ENCODE data around the gene RAB8A. TPM values are rescaled to one million over a fixed set of nuclear protein-coding genes. Genes with fewer than 3 reads are reported as not detected.
"Not testable (repeated sequence)": the region's sequence is repeated elsewhere in the genome, so short reads cannot be mapped to it uniquely, and the experiment has no call there.

The RAB8A gene
- total RNA-seq, 8 experiments from 2014 or later: 14.2 to 54.5 (median 42.3) TPM

DNA sequence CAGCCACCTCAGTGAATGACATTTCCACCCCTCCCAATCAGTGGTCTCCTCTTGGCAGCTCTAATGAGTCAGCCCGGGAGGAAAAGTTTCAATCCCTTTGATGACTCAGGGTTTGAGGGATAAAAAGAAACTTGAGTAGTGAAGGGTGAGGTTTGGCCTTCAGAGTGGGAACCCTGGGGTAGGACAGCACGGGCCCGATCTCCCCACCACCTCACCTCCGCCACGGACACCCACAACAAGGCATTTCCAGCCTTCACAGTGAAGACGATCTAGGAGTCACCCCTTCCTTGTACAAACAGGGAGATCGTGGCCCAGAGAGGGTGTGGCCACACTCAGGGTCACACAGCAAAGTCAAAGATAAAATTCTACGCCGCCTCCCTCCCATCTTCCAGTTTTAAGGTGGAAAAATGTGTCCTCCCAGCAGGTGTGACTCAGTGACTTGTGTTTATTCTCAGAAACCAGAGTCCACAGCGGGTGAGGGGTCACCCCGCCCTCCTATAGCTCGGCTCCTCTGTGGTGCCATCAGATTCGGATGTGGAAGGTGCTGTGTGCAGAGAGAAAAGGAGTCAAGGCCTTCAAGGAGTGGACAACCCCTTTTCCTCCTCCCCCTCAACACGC, 49.4 kb downstream of the RAB8A start:
- peak in 2 of 8 experiments; percentile 76 to 77 for ATAC-seq (replicated peaks in 6 of 8)
- in situ Hi-C loops (cut with MboI; ENCODE audit: low pct_unique_long_range_greater_than_20kb in 2 of 9, low sequenced_read_pairs in 9 of 9, unreplicated experiment in 9 of 9): loop anchor here in 1 of 9 experiments (25.0 kb wide), 1 partner anchor 524 kb away; the partner anchor contains the start of gene CYP4F3
- Histone ChIP-seq H3K4me3 (no peak overlapping the region), H3K27ac (no peak overlapping the region), H3K4me1 (replicated peaks in 1 of 2) (no peaks in the 10 kb centered on the region)
- WGBS, 10 experiments: 19 to 80% (median 43%) methylated on average over 1 to 12 of the region's 14 CpGs; no CpG with 5 or more reads in 3 of the 10 experiments

- Histone ChIP-seq H3K27ac (no peak overlapping the region), H3K4me3 (no peak overlapping the region), H3K4me1 (replicated peaks in 1 of 2) (no peaks in the 10 kb centered on the region)
- ATAC-seq (replicated peaks in 6 of 8): peak in 2 of 8 experiments; percentile 71 to 77
- 13 to 93% (median 36%) methylated on average over 1 to 3 of the region's 3 CpGs; no CpG with 5 or more reads in 2 of the 10 experiments for WGBS, 10 experiments
- in situ Hi-C loops (cut with MboI; ENCODE audit: low pct_unique_long_range_greater_than_20kb in 2 of 9, low sequenced_read_pairs in 9 of 9, unreplicated experiment in 9 of 9): loop anchor here in 1 of 9 experiments (25.0 kb wide), 1 partner anchor 525 kb away; the partner anchor contains the start of gene CYP4F3
Measured at GRCh38 chr19:16161840-16162239, 50.2 kb downstream of the RAB8A start.

GRCh38 chr19:16164222-16164890, 52.7 kb downstream of the RAB8A start:
- H3K27ac ChIP-seq: no peak overlapping the region
- in situ Hi-C loops (cut with MboI; ENCODE audit: low pct_unique_long_range_greater_than_20kb in 2 of 9, low sequenced_read_pairs in 9 of 9, unreplicated experiment in 9 of 9): loop anchor here in 1 of 9 experiments (25.0 kb wide), 1 partner anchor 527 kb away; the partner anchor contains the start of gene CYP4F3
- 40 to 92% (median 72%) methylated on average over 1 to 7 of the region's 13 CpGs; no CpG with 5 or more reads in 4 of the 10 experiments for WGBS, 10 experiments
- H3K4me1 ChIP-seq (replicated peaks in 1 of 2): no peaks in the 10 kb centered on the region
- ATAC-seq (replicated peaks in 6 of 8): no peak
- no peak overlapping the region for H3K4me3 ChIP-seq

DNA sequence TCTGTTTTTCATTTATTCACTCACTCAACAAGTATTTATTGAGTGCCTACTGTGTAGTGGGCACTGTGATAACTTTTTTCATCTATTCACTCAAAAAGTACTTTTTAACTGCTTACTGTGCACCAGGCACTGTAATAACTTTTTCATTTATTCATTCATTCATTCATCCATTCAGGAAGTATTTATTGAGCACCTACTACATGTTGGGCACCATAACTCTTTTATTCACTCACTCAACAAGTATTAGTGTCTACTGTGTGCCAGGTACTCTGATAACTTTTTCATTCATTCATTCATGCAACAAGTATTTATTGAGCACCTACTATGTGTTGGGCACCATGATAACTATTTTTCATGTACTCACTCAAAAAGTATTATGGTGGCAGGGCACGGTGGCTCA, 54.7 kb downstream of the RAB8A start:
- H3K4me1 ChIP-seq (replicated peaks in 1 of 2): no peaks in the 10 kb centered on the region
- no peak for ATAC-seq (replicated peaks in 6 of 8)
- 57 to 73% methylated on average over 1 of the region's 1 CpG; no CpG with 5 or more reads in 8 of the 10 experiments for WGBS, 10 experiments
- H3K27ac ChIP-seq: no peak overlapping the region
- no peak overlapping the region for H3K4me3 ChIP-seq
- in situ Hi-C loops (cut with MboI; ENCODE audit: low pct_unique_long_range_greater_than_20kb in 2 of 9, low sequenced_read_pairs in 9 of 9, unreplicated experiment in 9 of 9): loop anchor here in 1 of 9 experiments (25.0 kb wide), 1 partner anchor 529 kb away; the partner anchor contains the start of gene CYP4F3

GRCh38 chr19:16167055-16167454, 55.4 kb downstream of the RAB8A start:
- H3K4me1 ChIP-seq (replicated peaks in 1 of 2): no peaks in the 10 kb centered on the region
- in situ Hi-C loops (cut with MboI; ENCODE audit: low pct_unique_long_range_greater_than_20kb in 2 of 9, low sequenced_read_pairs in 9 of 9, unreplicated experiment in 9 of 9): loop anchor here in 1 of 9 experiments (25.0 kb wide), 1 partner anchor 530 kb away; the partner anchor contains the start of gene CYP4F3
- 83 to 100% (median 89%) methylated on average over 2 to 5 of the region's 5 CpGs; no CpG with 5 or more reads in 7 of the 10 experiments for WGBS, 10 experiments
- H3K4me3 ChIP-seq: no peak overlapping the region
- ATAC-seq (replicated peaks in 6 of 8): no peak
- H3K27ac ChIP-seq: no peak overlapping the region

GRCh38 chr19:16168465-16169081, 56.9 kb downstream of the RAB8A start:
- WGBS, 10 experiments: 20 to 71% (median 60%) methylated on average over 1 to 2 of the region's 2 CpGs; no CpG with 5 or more reads in 5 of the 10 experiments
- ATAC-seq (replicated peaks in 6 of 8): no peak
- in situ Hi-C loops (cut with MboI; ENCODE audit: low pct_unique_long_range_greater_than_20kb in 2 of 9, low sequenced_read_pairs in 9 of 9, unreplicated experiment in 9 of 9): loop anchor here in 1 of 9 experiments (25.0 kb wide), 1 partner anchor 531 kb away; the partner anchor contains the start of gene CYP4F3
- no peaks in the 10 kb centered on the region for H3K4me1 ChIP-seq (replicated peaks in 1 of 2)
- H3K4me3 ChIP-seq: no peak overlapping the region
- H3K27ac ChIP-seq: no peak overlapping the region

GRCh38 chr19:16170134-16170533, 58.4 kb downstream of the RAB8A start:
- Histone ChIP-seq H3K4me1 (replicated peaks in 1 of 2) (no peaks in the 10 kb centered on the region), H3K4me3 (no peak overlapping the region), H3K27ac (no peak overlapping the region)
- no peak for ATAC-seq (replicated peaks in 6 of 8)
- WGBS, 10 experiments: 0 to 83% (median 60%) methylated on average over 1 of the region's 1 CpG; no CpG with 5 or more reads in 7 of the 10 experiments
- in situ Hi-C loops (cut with MboI; ENCODE audit: low pct_unique_long_range_greater_than_20kb in 2 of 9, low sequenced_read_pairs in 9 of 9, unreplicated experiment in 9 of 9): loop anchor here in 1 of 9 experiments (25.0 kb wide), 1 partner anchor 533 kb away; the partner anchor contains the start of gene CYP4F3

GRCh38 chr19:16175954-16176353, 64.3 kb downstream of the RAB8A start:
- in situ Hi-C loops (cut with MboI; ENCODE audit: low pct_unique_long_range_greater_than_20kb in 2 of 9, low sequenced_read_pairs in 9 of 9, unreplicated experiment in 9 of 9): loop anchor here in 6 of 9 experiments (25.0 kb wide), 4 partner anchors 139 to 764 kb away; partner anchors contain the start of genes AKAP8L (in 1 of the 6), CYP4F3 (in 1 of the 6) and CYP4F8 (in 1 of the 6)
- no peak for ATAC-seq (replicated peaks in 6 of 8)
- WGBS, 10 experiments: 25 to 100% (median 63%) methylated on average over 1 to 2 of the region's 2 CpGs; no CpG with 5 or more reads in 1 of the 10 experiments
- Histone ChIP-seq H3K4me1 (replicated peaks in 1 of 2) (no peaks in the 10 kb centered on the region), H3K4me3 (no peak overlapping the region), H3K27ac (no peak overlapping the region)

GRCh38 chr19:16178866-16179265, 67.2 kb downstream of the RAB8A start:
- not testable (repeated sequence) for ATAC-seq (replicated peaks in 6 of 8); H3K4me3 ChIP-seq; H3K27ac ChIP-seq; H3K4me1 ChIP-seq (replicated peaks in 1 of 2)
- in situ Hi-C loops (cut with MboI; ENCODE audit: low pct_unique_long_range_greater_than_20kb in 2 of 9, low sequenced_read_pairs in 9 of 9, unreplicated experiment in 9 of 9): loop anchor here in 6 of 9 experiments (25.0 kb wide), 4 partner anchors 142 to 767 kb away; partner anchors contain the start of genes AKAP8L (in 1 of the 6), CYP4F3 (in 1 of the 6) and CYP4F8 (in 1 of the 6)
- WGBS, 10 experiments: 50 to 96% (median 63%) methylated on average over 1 to 4 of the region's 5 CpGs; no CpG with 5 or more reads in 7 of the 10 experiments

DNA sequence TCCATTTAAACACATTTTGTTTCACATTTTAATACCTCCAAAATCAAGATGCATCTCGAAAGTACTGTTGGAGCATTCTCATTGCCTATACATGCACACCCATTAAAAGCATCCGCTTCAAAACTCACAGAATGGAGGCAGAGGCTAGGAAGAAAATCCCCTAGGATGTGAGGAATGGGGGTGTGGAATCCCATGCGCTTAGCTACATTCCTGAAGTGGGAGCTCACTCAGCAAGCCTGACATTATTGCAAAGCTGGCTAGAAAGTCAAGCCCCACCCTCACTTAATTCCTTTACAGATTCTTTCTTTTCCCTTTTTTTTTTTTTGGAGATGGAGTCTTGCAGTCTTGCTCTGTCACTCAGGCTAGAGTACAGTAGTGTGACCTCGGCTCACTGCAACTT, 68.9 kb downstream of the RAB8A start:
- WGBS, 10 experiments: 4 to 82% (median 50%) methylated on average over 1 to 4 of the region's 4 CpGs; no CpG with 5 or more reads in 1 of the 10 experiments
- peak in 3 of 8 experiments; percentile 15 to 66 (median 30) for ATAC-seq (replicated peaks in 6 of 8)

More for the DNA sequence above, 68.9 kb downstream of the RAB8A start:
- Histone ChIP-seq H3K4me3 (no peak overlapping the region), H3K4me1 (replicated peaks in 1 of 2) (no peaks in the 10 kb centered on the region), H3K27ac (no peak overlapping the region)
- in situ Hi-C loops (cut with MboI; ENCODE audit: low pct_unique_long_range_greater_than_20kb in 2 of 9, low sequenced_read_pairs in 9 of 9, unreplicated experiment in 9 of 9): loop anchor here in 8 of 9 experiments (10.0 to 25.0 kb wide), 5 partner anchors 136 to 768 kb away; partner anchors contain the start of genes AKAP8L (in 1 of the 8), CYP4F3 (in 1 of the 8) and CYP4F8 (in 1 of the 8)
